Amniotic epithelial cell (primary cell): ENCODE data around the gene ZFPM1.
A peak's percentile ranks its signal among the peaks of the same experiment; 100 is the strongest.

ENCODE experiments used
- DNase-seq: peaks from one replicate; pipeline ENCODE4 v3.0.0-alpha.2; 2010; ENCODE audit warnings: low read depth

Gene ZFPM1

DNA sequence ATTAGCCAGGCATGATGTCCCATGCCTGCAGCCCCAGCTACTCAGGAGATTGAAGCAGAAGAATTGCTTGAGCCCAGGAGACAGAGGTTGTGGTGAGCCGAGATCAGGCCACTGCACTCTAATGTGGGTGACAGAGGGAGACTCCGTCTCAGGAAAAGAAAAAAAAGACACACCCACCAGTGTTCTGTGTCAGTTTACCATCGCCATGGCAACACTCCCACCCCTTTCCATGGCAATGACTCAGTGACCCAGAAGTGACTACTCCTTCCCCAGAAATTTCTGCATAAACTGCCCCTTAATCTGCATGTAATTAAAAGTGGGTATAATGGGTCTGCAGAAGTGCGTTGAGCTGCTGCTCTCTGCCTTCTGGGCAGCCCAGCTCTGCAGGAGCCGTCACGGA is 113.1 kb downstream of the ZFPM1 start:
- DNase-seq = peak; percentile 41

GRCh38 chr16:88568710-88569613 is 115.9 kb downstream of the ZFPM1 start:
- DNase-seq = no peak

DNA sequence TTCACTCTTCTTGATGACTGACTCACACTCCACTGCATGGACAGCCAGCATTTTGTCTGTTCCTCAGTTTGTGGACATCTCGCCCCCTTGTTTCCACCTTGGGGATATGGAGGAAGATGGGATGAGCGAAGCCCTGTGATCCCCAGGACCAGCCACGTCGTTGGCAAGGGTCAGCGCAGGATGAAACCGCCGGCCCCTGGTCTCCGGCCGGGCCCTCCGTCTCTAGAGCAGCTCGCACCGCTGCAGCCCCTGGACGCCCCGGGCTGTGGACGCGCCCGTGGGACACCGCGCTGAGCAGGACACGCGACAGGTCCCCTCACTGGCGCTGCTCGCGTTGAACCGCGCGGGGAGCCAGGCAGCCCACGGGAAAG is 116.5 kb downstream of the ZFPM1 start:
- no peak for DNase-seq

GRCh38 chr16:88569985-88570690 is 117.1 kb downstream of the ZFPM1 start, which contains the start of gene ZC3H18:
ZC3H18 (plus strand) TSS chr16:88570403; CDS start chr16:88577124, 6,721 bp downstream.
- peak; percentile 88 for DNase-seq

DNA sequence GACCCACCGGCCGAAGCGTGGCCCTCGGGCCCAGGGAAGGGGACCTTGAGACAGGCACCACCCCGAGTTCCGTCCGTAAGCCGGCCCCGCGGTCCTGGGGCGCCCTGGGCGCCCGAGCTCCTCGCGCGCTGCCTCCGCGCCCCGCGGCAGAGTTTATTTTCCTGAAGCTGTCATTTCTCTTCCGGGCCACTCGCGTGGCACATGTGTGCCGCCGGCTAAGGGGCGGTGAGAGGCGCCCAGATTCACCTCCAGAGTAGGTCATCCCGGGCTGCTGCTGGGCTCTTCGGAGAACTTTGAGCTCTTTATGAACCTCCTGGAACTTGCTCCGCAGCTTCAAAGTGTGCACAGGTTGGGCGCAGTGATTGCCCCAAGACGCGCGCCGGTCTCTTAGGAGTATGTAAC is 117.6 kb downstream of the ZFPM1 start:
- no peak for DNase-seq

GRCh38 chr16:88575251-88575650 is 122.2 kb downstream of the ZFPM1 start:
- no peak for DNase-seq

GRCh38 chr16:88576307-88576706 is 123.2 kb downstream of the ZFPM1 start:
- no peak for DNase-seq

- no peak for DNase-seq
Measured at GRCh38 chr16:88577166-88577565, 124.1 kb downstream of the ZFPM1 start.

DNA sequence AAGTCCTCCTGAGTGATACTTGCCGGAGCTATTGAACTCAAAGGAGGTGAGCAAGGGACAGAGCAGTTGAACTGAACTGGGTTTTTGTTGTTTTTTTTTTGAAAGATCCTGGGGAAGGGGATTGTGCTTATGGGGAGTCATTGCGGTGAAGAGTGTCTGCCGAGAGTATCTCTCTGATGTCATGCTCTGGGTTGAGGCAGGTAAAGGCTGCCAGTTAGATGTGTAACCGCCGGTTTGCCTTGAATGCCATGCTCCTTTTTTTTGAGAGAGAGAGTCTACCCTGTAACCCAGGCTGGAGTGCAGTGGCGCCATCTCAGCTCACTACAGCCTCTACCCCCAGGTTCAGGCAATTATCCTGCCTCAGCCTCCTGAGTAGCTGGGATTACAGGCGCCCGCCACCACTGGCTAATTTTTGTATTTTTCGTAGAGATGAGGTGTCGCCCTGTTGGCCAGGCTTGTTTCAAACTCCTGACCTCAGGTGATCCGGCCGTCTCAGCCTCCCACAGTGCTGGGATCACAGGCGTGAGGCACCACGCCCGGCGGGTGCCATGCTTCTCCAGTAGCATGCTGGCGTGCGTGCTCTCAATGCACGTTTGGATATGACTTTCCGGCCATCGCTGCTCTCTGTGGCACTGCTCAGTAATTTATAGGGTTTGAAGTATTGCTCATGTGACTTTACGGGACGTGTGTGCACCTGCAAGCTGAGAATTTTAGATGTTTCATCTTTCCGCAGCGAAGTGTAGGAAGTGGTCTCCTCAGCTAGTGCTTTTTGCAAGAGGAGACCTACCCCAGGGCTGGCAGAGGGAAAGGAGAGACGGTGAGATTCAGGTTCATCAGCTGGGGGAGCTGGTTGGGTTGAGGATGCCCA is 125.6 kb downstream of the ZFPM1 start:
- DNase-seq = no peak

GRCh38 chr16:88580371-88580770 is 127.3 kb downstream of the ZFPM1 start:
- no peak for DNase-seq

DNA sequence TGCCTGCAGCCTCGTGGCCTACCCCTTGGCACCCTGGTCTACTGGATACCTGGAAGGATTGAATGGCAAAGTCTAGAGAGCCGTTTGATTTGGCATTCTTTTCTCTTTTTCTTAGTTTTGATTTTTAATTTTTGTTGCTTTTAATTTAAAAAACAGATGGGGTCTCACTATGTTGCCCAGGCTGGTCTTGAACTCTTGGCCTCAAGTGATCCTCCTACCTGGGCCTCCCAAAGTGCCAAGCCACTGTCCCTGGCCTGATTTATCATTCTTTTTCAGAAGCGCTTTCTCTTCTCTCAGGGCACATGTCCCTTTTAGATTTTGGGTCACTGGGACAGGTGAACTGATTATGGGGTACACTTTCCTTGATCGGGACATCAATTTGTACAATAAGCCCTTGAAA is 128.0 kb downstream of the ZFPM1 start:
- DNase-seq = no peak

- DNase-seq = no peak
Measured at GRCh38 chr16:88582912-88583575, 130.0 kb downstream of the ZFPM1 start.

DNA sequence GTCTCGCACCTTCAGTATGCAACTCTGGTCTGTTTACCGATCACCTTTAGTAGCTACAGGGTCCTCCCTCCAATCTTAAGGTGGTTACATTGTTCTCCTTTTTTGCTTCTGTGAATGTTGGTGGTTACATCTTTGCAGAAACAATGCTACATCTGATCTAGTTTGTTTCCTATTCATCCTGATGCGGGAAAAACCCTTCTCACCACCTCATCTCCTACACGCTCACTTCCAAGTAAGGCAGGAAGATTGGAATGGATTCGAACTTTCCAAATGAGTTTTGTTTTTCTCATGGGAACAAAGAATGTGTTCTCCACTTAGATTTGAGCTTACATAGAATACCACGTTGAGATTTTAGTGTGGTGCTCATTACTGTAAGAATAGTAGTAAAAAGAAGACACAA is 131.6 kb downstream of the ZFPM1 start:
- no peak for DNase-seq

DNA sequence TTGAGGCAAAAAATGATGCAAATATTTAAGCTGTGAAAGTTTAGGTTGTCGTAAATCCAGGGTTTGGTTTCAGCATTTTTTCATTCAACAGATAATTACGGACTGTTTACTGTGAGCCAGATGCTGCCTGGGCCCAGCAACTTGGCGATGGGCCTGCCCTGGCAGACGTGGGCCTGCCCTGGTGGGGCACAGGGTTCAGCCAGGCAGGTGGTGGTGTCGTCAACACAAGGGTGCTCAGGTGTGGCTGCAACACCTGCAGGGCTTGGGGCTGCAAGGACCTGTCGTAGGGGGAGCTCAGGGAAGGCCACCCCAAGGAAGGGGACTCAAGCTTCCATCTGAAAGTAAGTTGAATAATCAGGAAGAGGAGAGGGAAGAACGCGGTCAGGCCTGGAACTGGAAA is 132.2 kb downstream of the ZFPM1 start:
- DNase-seq = no peak

DNA sequence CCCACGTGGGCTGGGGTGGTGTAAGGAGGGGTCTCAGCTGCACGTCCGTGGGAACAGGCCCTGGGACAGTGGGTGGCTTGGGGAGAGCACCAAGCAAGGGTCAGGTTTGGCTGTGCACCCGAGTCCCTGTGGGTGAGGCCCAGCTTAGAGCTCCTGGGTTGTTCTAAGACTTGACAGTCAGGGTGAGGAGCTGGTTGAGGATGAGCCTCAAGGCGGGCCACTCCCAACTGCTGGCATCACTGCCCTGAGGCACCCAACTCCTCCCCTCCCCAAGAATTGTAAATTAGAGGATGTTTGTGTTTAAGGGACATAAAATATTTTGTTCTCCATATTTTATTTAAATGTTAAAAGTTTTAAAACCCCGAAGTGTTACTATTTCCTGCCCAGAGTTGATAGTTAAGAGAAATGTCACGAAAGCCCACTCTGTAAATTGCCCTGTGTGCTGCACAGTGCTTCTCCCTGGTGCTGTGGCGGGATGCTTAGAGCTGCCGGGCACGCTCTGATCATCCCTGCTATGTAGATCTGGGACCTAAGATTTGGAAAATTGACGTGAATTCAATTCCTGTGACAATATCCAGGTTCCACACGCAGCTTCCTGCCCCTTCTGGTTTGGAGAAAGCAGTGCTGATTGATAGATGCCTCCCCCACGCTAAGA is 133.0 kb downstream of the ZFPM1 start:
- no peak for DNase-seq
